ENCODE measurements around the gene OR6A2. TPM values are rescaled to one million over a fixed set of nuclear protein-coding genes. Genes with fewer than 3 reads are reported as not detected.

OR6A2 gene
- total RNA-seq, 1 donor from 2014 or later = 0.09 TPM

GRCh38 chr11:6757373-6757967, 42.0 kb downstream of the OR6A2 start:
- H3K4me2 ChIP-seq (ENCODE audit: low read length) = no peak overlapping the region
- no peaks in the 10 kb centered on the region for H3K79me2 ChIP-seq (ENCODE audit: insufficient read depth, low read length)
- H3K27ac ChIP-seq (ENCODE audit: low read depth, low read length) = no peak overlapping the region
- no peaks in the 10 kb centered on the region for H4K20me1 ChIP-seq (ENCODE audit: insufficient read depth, low read length)
- H3K9ac ChIP-seq (ENCODE audit: low read length) = no peak overlapping the region
- DNase-seq (ENCODE audit: low read depth) (peak; percentile 31), FAIRE-seq (peak; percentile 73)
- no peak overlapping the region for H2AFZ ChIP-seq (ENCODE audit: low read depth, low read length)
- H3K9me3 ChIP-seq (ENCODE audit: insufficient read depth, low read depth, low read length) = no peaks in the 10 kb centered on the region
- no peaks in the 10 kb centered on the region for H3K27me3 ChIP-seq (ENCODE audit: insufficient read depth, low read length)
- H3K4me3 Mint-ChIP-seq (ENCODE audit: unreplicated experiment) = no peak overlapping the region
- peaks cover 7% of the 10 kb centered on the region for H3K9me3 Mint-ChIP-seq (ENCODE audit: unreplicated experiment)
- TF ChIP-seq CTCF (IDR thresholded peaks at IDR 0.05; ENCODE audit: insufficient read depth, low read depth, low read length) = peak; percentile 70
- TF ChIP-seq EZH2 (IDR thresholded peaks at IDR 0.05; ENCODE audit: insufficient read depth, low read length) = no peak
- H3K4me3 ChIP-seq (ENCODE audit: insufficient read depth, low read depth, low read length) = no peak overlapping the region
- no peaks in the 10 kb centered on the region for H3K36me3 Mint-ChIP-seq (ENCODE audit: low read depth, unreplicated experiment)
- H3K4me1 ChIP-seq (ENCODE audit: insufficient read depth, low read length) = no peaks in the 10 kb centered on the region
- no peaks in the 10 kb centered on the region for H3K4me1 Mint-ChIP-seq (ENCODE audit: low read depth, unreplicated experiment)
- no peaks in the 10 kb centered on the region for H3K27me3 Mint-ChIP-seq (ENCODE audit: low read depth, unreplicated experiment)
- H3K36me3 ChIP-seq (ENCODE audit: insufficient read depth, low read length) = no peaks in the 10 kb centered on the region
- no peak overlapping the region for H3K27ac Mint-ChIP-seq (ENCODE audit: unreplicated experiment)

GRCh38 chr11:6755953-6756347, 43.5 kb downstream of the OR6A2 start:
- Histone ChIP-seq H3K9ac (ENCODE audit: low read length) (no peak overlapping the region), H3K27me3 (ENCODE audit: insufficient read depth, low read length) (no peaks in the 10 kb centered on the region), H3K79me2 (ENCODE audit: insufficient read depth, low read length) (no peaks in the 10 kb centered on the region), H3K36me3 (ENCODE audit: insufficient read depth, low read length) (no peaks in the 10 kb centered on the region), H3K4me3 (ENCODE audit: insufficient read depth, low read depth, low read length) (no peak overlapping the region), H3K27ac (ENCODE audit: low read depth, low read length) (no peak overlapping the region), H4K20me1 (ENCODE audit: insufficient read depth, low read length) (no peaks in the 10 kb centered on the region), H3K4me1 (ENCODE audit: insufficient read depth, low read length) (no peaks in the 10 kb centered on the region), H3K9me3 (ENCODE audit: insufficient read depth, low read depth, low read length) (no peaks in the 10 kb centered on the region), H2AFZ (ENCODE audit: low read depth, low read length) (no peak overlapping the region), H3K4me2 (ENCODE audit: low read length) (no peak overlapping the region)
- DNase-seq (ENCODE audit: low read depth) (no peak), FAIRE-seq (no peak)
- Mint-ChIP-seq H3K4me1 (ENCODE audit: low read depth, unreplicated experiment) (no peaks in the 10 kb centered on the region), H3K9me3 (ENCODE audit: unreplicated experiment) (peaks cover 3% of the 10 kb centered on the region), H3K27ac (ENCODE audit: unreplicated experiment) (no peak overlapping the region), H3K4me3 (ENCODE audit: unreplicated experiment) (no peak overlapping the region), H3K27me3 (ENCODE audit: low read depth, unreplicated experiment) (no peaks in the 10 kb centered on the region), H3K36me3 (ENCODE audit: low read depth, unreplicated experiment) (no peaks in the 10 kb centered on the region)
- TF ChIP-seq CTCF (IDR thresholded peaks at IDR 0.05; ENCODE audit: insufficient read depth, low read depth, low read length) = no peak

- Histone ChIP-seq H3K4me1 (ENCODE audit: insufficient read depth, low read length) (no peaks in the 10 kb centered on the region), H3K4me2 (ENCODE audit: low read length) (no peak overlapping the region), H3K4me3 (ENCODE audit: insufficient read depth, low read depth, low read length) (no peak overlapping the region), H3K36me3 (ENCODE audit: insufficient read depth, low read length) (no peaks in the 10 kb centered on the region), H2AFZ (ENCODE audit: low read depth, low read length) (no peak overlapping the region), H4K20me1 (ENCODE audit: insufficient read depth, low read length) (no peaks in the 10 kb centered on the region), H3K27ac (ENCODE audit: low read depth, low read length) (no peak overlapping the region), H3K9me3 (ENCODE audit: insufficient read depth, low read depth, low read length) (no peaks in the 10 kb centered on the region), H3K27me3 (ENCODE audit: insufficient read depth, low read length) (no peaks in the 10 kb centered on the region), H3K9ac (ENCODE audit: low read length) (no peak overlapping the region), H3K79me2 (ENCODE audit: insufficient read depth, low read length) (no peaks in the 10 kb centered on the region)
- H3K27ac Mint-ChIP-seq (ENCODE audit: unreplicated experiment) = no peak overlapping the region
- H3K9me3 Mint-ChIP-seq (ENCODE audit: unreplicated experiment) = no peaks in the 10 kb centered on the region
- no peak for DNase-seq (ENCODE audit: low read depth)
- TF ChIP-seq CTCF (IDR thresholded peaks at IDR 0.05; ENCODE audit: insufficient read depth, low read depth, low read length) (peak; percentile 93), EZH2 (IDR thresholded peaks at IDR 0.05; ENCODE audit: insufficient read depth, low read length) (no peak)
- no peaks in the 10 kb centered on the region for H3K4me1 Mint-ChIP-seq (ENCODE audit: low read depth, unreplicated experiment)
- no peak overlapping the region for H3K4me3 Mint-ChIP-seq (ENCODE audit: unreplicated experiment)
- no peaks in the 10 kb centered on the region for H3K36me3 Mint-ChIP-seq (ENCODE audit: low read depth, unreplicated experiment)
- peaks cover 2% of the 10 kb centered on the region for H3K27me3 Mint-ChIP-seq (ENCODE audit: low read depth, unreplicated experiment)
- FAIRE-seq = no peak
Measured at GRCh38 chr11:6755303-6755952, 44.1 kb downstream of the OR6A2 start.

Measured in astrocyte (in vitro differentiated cells and primary cell).